MM.1S (cell line): Measurements from ENCODE around the gene RAB11B.

Experiments
- CTCF ChIP-seq: fragments of 300-600 bp; sonication (generic); IDR thresholded peaks from 2 replicates; pipeline ENCODE4 v1.5.1; 2016; ENCODE audit warnings: antibody characterized with exemption, low read length, mixed read lengths
- EZH2 ChIP-seq: fragments of 300-600 bp; sonication (generic); optimal IDR thresholded peaks from 2 replicates; pipeline ENCODE3; 2017; ENCODE audit warnings: low read depth, mild to moderate bottlenecking, antibody characterized with exemption, low read length, mixed read lengths

- TF ChIP-seq EZH2 (no peak), CTCF (no peak)
Measured at GRCh38 chr19:8393871-8394250, 3.7 kb downstream of the RAB11B start.
